Measurements from ENCODE around the gene USP17L20. TPM values are rescaled to one million over a fixed set of nuclear protein-coding genes. Genes with fewer than 3 reads are reported as not detected.
"Not testable (repeated sequence)": the region's sequence is repeated elsewhere in the genome, so short reads cannot be mapped to it uniquely, and the experiment has no call there.

USP17L20 gene
- total RNA-seq, 1 experiment from 2014 or later: not detected

DNA sequence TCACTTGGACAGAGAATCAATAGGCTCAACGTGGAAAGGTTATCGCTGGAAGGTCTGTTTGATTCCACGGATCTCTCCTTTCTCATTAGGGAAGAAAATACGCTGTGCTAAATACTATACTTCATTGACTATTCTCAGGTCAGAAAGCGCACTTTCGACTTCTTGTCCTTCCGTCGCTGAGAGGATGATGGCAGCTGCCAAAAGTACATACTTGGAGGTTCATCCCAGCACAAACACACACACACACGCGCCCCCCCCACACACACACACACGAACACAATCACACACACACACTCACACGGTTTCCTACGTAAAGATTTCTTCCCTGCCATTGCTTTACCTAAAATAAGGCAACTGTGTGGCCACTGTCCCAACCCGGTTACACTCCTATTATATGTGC lies 43.2 kb upstream of the USP17L20 start:
- not testable (repeated sequence) for H3K27me3 ChIP-seq (ENCODE audit: insufficient read depth, low read length); H3K79me1 ChIP-seq (ENCODE audit: insufficient read depth, low read depth, low read length, poor library complexity, severe bottlenecking); H3K4ac ChIP-seq (ENCODE audit: low read depth, low read length); H2BK120ac ChIP-seq (ENCODE audit: low read depth, low read length, poor library complexity, severe bottlenecking); H3K9me3 Mint-ChIP-seq; H4K91ac ChIP-seq (ENCODE audit: insufficient read length, low read depth, low read length); H3K56ac ChIP-seq (ENCODE audit: insufficient read length, low read depth, low read length); H2BK12ac ChIP-seq (ENCODE audit: insufficient read length, low read depth, low read length); H3K23ac ChIP-seq (ENCODE audit: insufficient read length, low read depth, low read length); H2BK15ac ChIP-seq (ENCODE audit: low read depth, low read length); H3K79me2 ChIP-seq (ENCODE audit: insufficient read depth, low read length); H4K5ac ChIP-seq (ENCODE audit: insufficient read length, low read depth, low read length); DNase-seq; H3K4me1 Mint-ChIP-seq; H3K4me3 Mint-ChIP-seq; H2AK5ac ChIP-seq (ENCODE audit: insufficient read length, low read length); H3K9ac ChIP-seq (ENCODE audit: extremely low read depth, insufficient read length, low read length); H2BK20ac ChIP-seq (ENCODE audit: low read depth, low read length, poor library complexity, severe bottlenecking); H3K36me3 Mint-ChIP-seq (ENCODE audit: insufficient read depth in 1 of 3, low read depth in 3 of 3); H3K18ac ChIP-seq (ENCODE audit: insufficient read length, low read depth, low read length); H3K27ac ChIP-seq (ENCODE audit: insufficient read length, low read depth, low read length); H3K27ac Mint-ChIP-seq; H3K9me3 ChIP-seq (ENCODE audit: control insufficient read depth, low read depth, low read length); H3K27me3 Mint-ChIP-seq (ENCODE audit: low read depth); H4K8ac ChIP-seq (replicated peaks; ENCODE audit: insufficient read length, low read depth, low read length); H3K23me2 ChIP-seq (ENCODE audit: insufficient read length, low read depth, low read length, poor library complexity, severe bottlenecking); H4K20me1 ChIP-seq (ENCODE audit: control insufficient read depth, insufficient read depth, insufficient read length); H3T11ph ChIP-seq (ENCODE audit: low read length); H3K4me2 ChIP-seq (ENCODE audit: insufficient read depth, insufficient read length, low read length); H2AFZ ChIP-seq (ENCODE audit: low read length); H3K14ac ChIP-seq (ENCODE audit: insufficient read depth, low read length); H2BK5ac ChIP-seq (ENCODE audit: insufficient read length, low read length); H3K4me1 ChIP-seq (ENCODE audit: insufficient read depth, low read length)
- no CpG with 5 or more reads among the region's 14 CpGs for WGBS (ENCODE audit: extremely low coverage, insufficient read length, low lambda C conversion rate)

DNA sequence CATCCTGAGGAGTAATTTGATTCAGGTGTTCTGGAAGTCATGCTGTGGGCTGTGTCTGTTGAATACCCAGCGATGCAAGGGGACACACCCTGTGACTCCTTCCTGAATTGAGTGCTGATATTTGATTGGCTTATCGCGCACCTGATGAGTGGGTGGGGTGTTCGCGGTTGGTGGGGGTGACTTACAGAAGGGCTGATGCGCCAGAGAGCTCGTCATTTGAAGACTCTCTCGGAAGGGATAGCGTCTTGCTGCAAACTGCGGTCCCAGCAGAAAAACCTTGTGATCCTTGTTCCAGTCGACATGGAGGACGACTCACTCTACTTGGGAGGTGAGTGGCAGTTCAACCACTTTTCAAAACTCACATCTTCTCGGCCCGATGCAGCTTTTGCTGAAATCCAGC lies 42.8 kb upstream of the USP17L20 start, which contains the start of gene USP17L11:
Gene USP17L11 (plus strand): TSS at position 301 of the 400 bp plus-strand sequence. CDS start 0 bp downstream, at position 301.
- H3K27me3 Mint-ChIP-seq (ENCODE audit: low read depth); H3K4me3 Mint-ChIP-seq; H3K4me2 ChIP-seq (ENCODE audit: insufficient read depth, insufficient read length, low read length); H3K14ac ChIP-seq (ENCODE audit: insufficient read depth, low read length); H4K5ac ChIP-seq (ENCODE audit: insufficient read length, low read depth, low read length); H3K27ac Mint-ChIP-seq; H3K79me1 ChIP-seq (ENCODE audit: insufficient read depth, low read depth, low read length, poor library complexity, severe bottlenecking); H3K4ac ChIP-seq (ENCODE audit: low read depth, low read length); H3K56ac ChIP-seq (ENCODE audit: insufficient read length, low read depth, low read length); H3K9me3 ChIP-seq (ENCODE audit: control insufficient read depth, low read depth, low read length); H4K8ac ChIP-seq (replicated peaks; ENCODE audit: insufficient read length, low read depth, low read length); H3K79me2 ChIP-seq (ENCODE audit: insufficient read depth, low read length); H4K91ac ChIP-seq (ENCODE audit: insufficient read length, low read depth, low read length); H2BK120ac ChIP-seq (ENCODE audit: low read depth, low read length, poor library complexity, severe bottlenecking); H3K4me1 ChIP-seq (ENCODE audit: insufficient read depth, low read length); H3K23me2 ChIP-seq (ENCODE audit: insufficient read length, low read depth, low read length, poor library complexity, severe bottlenecking); H2BK15ac ChIP-seq (ENCODE audit: low read depth, low read length); H3K23ac ChIP-seq (ENCODE audit: insufficient read length, low read depth, low read length); H2AFZ ChIP-seq (ENCODE audit: low read length); H3K27ac ChIP-seq (ENCODE audit: insufficient read length, low read depth, low read length); H4K20me1 ChIP-seq (ENCODE audit: control insufficient read depth, insufficient read depth, insufficient read length); H2AK5ac ChIP-seq (ENCODE audit: insufficient read length, low read length); H3T11ph ChIP-seq (ENCODE audit: low read length); H3K27me3 ChIP-seq (ENCODE audit: insufficient read depth, low read length); H3K18ac ChIP-seq (ENCODE audit: insufficient read length, low read depth, low read length); H3K36me3 Mint-ChIP-seq (ENCODE audit: insufficient read depth in 1 of 3, low read depth in 3 of 3); DNase-seq; H2BK20ac ChIP-seq (ENCODE audit: low read depth, low read length, poor library complexity, severe bottlenecking); H3K9ac ChIP-seq (ENCODE audit: extremely low read depth, insufficient read length, low read length); H2BK12ac ChIP-seq (ENCODE audit: insufficient read length, low read depth, low read length); H3K4me1 Mint-ChIP-seq; H2BK5ac ChIP-seq (ENCODE audit: insufficient read length, low read length); H3K9me3 Mint-ChIP-seq: not testable (repeated sequence)
- no CpG with 5 or more reads among the region's 14 CpGs for WGBS (ENCODE audit: extremely low coverage, insufficient read length, low lambda C conversion rate)

All from H9 (cell line).